Globus pallidus (tissue), 1 donor: ENCODE data around the gene GYPC.
"Not testable (repeated sequence)": the region's sequence is repeated elsewhere in the genome, so short reads cannot be mapped to it uniquely, and the experiment has no call there.

Experiments
- DNase-seq: peaks from one replicate; pipeline ENCODE4 v3.0.0-alpha.2; 2015; ENCODE audit warnings: low spot score

GYPC gene

DNA sequence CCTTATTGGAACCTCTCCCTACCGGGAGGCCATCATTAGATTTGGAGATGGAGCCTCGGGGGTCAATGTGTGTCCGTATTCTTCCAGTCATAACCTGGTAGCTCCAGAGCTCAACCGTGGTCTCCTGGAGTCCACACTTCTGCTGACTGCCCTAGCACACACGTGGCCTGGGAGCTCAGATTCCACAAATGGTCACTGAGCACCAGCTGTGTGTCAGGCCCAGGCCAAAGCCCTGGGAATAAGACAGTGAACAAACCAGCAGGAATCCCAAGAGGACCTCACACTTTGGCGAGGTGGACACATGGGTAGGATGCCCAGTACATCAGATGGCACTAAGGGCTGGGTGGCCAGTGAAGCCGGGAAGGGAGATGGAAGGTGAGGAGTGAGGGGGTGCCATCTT is 15.5 kb downstream of the GYPC start:
- no peak for DNase-seq

DNA sequence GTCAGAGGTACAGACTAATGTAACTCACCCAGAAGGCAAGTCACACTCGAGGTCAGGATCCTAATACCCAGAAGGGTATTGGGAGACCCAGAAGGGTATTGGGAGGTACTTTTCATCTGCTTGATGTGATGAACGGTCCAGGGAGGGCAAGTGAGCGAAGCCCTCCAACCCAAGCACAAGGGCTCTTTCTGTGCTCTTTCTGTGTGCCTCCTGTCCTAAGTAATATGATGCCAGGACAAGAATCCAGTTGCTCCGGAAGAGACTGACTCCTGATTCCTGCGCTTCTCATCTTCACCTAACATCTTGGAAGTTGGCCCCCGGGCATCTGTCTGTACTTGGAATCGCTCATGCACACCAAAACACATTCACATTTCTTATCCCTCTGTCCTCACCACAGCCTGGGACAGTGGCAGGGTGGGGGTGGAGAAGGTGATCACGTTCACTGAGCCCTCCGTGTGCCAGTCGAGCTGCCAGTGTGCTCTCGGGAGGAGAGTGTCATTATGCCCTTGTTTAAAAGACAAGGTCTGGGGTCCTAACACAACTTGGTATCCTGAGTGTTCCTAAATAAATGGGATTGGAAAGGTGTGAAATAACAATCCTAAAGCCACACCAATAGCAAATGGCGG is 17.1 kb downstream of the GYPC start:
- no peak for DNase-seq

DNA sequence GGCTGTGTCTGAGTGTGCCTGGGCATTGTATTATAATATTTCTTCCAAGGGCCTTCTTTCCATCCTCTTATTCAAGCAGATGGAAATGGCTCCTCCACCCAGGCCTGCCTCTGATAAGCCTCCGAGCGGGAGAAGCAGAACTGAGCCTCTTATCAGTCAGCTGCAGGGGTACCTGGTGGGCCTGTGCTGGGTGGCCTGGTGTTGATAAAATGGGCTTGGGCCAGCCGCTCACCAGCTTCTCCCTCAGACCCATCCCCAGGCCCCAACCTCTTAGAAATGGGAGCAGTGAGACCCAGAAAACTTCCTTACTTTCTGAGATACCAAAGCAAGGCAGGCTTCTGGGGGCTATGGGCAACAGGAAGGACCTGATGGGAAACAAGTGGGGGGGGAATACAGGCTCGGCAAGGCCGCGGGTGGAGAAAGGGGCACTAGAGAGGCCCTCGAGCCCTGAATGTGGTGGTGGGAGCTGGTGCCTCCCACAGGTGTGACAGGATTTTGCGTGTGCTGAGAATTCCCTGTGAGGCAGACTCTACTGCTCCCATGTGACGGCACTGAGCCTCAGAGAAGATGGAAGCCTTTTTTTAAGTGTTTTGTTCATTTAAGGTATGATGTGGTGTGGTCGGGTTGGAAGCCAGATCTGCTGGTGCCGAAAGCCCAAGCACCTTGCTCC is 18.3 kb downstream of the GYPC start:
- no peak for DNase-seq

- DNase-seq, result no peak
Measured at GRCh38 chr2:126675637-126676036, 19.7 kb downstream of the GYPC start.

- no peak for DNase-seq
Measured at GRCh38 chr2:126676221-126677175, 20.5 kb downstream of the GYPC start.

DNA sequence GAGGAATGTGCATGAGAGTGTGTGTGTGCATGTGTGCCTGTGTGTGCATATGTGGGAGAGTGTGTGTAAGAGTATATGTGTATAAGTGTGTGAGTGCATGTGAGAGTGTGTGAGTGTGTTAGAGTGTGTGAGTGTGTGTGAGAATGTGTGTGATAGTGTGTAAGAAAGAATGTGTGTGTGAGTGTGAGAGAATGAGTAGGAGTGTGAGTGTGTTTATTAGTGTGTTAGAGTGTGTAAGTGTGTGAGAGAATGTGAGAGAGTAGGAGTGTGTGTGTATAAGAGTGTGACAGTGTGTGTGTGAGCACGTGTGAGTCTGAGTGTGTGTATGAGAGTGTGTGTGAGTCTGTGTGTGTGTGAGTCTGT is 21.2 kb downstream of the GYPC start:
- DNase-seq, result no peak

- no peak for DNase-seq
Measured at GRCh38 chr2:126678269-126679065, 22.5 kb downstream of the GYPC start.

- DNase-seq, result no peak
Measured at GRCh38 chr2:126679094-126679713, 23.2 kb downstream of the GYPC start.

- DNase-seq, result no peak
Measured at GRCh38 chr2:126681505-126681904, 25.5 kb downstream of the GYPC start.

GRCh38 chr2:126685629-126686028 is 29.7 kb downstream of the GYPC start:
- DNase-seq, result no peak

DNA sequence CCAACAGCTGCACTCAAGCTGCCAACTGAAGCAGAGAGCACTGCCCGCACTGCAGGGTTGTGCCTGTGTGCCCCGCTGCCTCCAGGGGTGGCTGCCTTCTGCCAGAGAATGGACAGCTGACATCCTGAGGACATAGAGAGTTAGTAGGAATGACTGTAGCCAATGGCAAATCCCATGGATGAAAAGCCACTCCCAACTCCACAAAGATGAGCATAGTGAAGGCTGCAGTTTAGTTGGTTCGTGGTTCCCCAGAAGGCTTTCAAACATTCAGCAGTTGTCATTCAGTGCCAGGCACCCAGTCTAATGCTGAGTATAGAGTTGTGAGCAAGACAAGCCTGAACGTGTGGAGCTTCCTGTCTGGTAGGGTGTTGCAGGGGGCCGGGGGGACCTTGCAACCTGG is 30.3 kb downstream of the GYPC start:
- DNase-seq, result no peak

DNA sequence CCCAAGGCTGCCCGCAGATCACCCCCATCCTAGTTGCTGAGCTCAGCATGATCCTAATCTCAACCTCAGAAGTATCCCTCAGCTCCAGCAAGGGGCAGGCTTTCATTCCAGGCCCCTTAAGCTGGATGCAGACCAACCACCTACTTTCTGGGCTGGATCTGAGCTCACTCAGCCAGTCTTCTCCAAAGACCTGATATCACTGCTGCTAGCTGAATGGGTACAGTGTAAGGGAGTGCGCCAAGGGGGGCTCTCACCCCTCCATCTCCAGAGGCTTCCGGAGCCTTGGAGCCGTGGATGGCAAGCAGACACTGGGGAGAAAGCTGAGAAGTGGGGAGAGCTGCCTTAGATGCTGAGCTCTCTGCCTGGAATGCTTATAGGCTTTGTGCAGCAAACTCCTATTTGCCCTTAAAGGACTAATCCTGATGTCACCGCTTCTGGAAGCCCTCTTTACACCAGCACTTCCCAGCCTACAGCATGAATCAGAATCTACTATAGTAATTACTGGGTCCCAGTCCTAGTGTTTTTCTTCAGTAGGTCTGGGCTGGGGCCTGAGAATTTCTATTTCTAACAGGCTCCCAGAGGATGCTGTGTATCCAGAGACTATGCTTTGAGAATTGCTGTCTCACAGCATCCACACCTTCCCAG is 31.0 kb downstream of the GYPC start:
- DNase-seq, result no peak

GRCh38 chr2:126687503-126687902 is 31.5 kb downstream of the GYPC start:
- no peak for DNase-seq

- DNase-seq, result not testable (repeated sequence)
Measured at GRCh38 chr2:126688594-126688993, 32.6 kb downstream of the GYPC start.

- DNase-seq, result not testable (repeated sequence)
Measured at GRCh38 chr2:126692241-126692640, 36.3 kb downstream of the GYPC start.

- DNase-seq, result not testable (repeated sequence)
Measured at GRCh38 chr2:126692934-126693592, 37.1 kb downstream of the GYPC start.

DNA sequence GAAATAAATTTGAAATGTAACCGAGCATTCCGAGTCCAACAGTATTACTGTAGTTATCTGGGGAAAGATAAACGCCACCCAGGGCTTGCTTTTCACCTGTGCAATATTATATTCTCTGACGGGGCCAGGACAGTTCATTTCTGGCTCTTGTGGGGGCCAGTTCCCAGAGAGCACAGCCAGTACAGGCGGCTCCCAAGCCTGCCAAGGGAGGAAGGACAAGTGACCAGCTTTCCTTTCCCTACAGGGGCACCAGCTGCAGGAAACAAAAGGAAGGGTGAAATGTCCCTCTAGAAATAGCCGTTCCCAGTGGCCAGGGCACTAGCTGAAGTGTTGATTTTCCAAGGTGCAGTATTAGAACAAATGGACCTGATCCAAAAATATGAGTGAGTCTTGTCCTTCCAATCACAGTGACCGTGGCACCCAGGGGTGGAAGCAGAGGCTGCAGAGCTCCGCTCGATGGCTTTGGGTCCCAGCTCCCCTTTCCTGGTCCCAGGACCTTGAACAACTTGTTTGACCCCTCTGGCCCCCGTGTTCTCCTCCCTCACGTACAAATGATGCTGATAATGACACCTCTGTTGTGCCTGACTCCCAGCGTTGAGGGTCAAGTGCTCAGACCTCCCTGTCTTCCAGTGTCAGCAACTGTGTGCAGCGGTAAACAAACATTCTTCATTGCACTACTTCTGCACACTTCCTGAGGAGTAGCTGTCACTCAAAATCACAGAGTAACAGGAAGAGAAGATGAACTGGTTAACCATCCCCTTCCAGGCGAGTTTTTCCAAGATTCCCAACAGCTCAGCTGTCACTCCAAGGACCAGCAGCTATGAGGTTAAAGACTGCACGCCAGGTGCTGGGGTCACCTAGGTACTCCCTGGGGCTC is 40.9 kb downstream of the GYPC start:
- DNase-seq, result no peak

DNA sequence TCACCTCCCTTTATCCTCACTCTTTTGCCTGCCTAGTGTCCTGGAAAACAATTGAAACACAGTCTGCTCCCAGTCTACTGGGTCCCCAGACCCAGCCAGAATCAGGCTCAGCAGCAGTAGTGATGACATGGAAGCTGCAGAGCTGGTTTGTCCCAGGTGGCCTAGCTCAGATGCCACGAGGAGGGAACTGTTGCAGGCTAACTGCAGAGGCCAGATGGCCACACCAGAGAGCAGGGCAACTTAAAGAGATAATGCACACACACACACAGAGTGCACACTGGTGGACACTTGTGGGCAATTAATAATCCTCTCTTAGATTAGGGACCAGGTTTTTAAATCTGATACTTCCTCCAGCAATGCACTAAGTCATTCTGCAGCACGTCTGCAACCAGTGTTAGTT is 42.4 kb downstream of the GYPC start:
- DNase-seq, result no peak

DNA sequence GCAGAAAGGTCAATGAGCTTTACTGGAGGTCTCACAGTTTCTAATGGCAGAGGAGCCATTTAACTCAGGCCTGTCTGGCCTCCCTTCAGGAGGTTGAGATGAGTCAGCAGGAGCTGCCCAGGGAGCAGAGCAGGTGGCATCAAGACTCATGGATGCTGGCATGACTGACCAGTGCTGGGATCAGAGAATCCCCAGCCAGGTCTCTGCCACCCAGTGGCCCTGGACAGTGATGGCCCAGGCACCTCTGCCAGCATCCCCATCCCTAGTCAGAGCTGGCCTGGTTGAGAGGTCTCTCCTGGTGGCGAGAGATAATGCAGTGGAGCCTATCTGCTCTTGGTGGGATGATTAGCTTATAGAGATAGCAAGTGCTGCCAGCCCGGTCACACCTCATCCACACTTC is 43.1 kb downstream of the GYPC start:
- no peak for DNase-seq
